GM23338 (cell line): ENCODE results near the gene STX16. TPM values are rescaled to one million over a fixed set of nuclear protein-coding genes. Genes with fewer than 3 reads are reported as not detected.
A peak's percentile ranks its signal among the peaks of the same experiment; 100 is the strongest.

ENCODE experiments used
- ATAC-seq: fragments of 200-7000 bp; cut with Tn5 transposase; 3 replicates; pipeline ENCODE4 v1.9.1; 2020
- DNase-seq: peaks from one replicate; pipeline ENCODE4 v3.0.0-alpha.2; 2015; ENCODE audit warnings: low spot score
- H2AFZ ChIP-seq: fragments of 200-600 bp; sonication (generic); 2 replicates; pipeline ENCODE4 v1.8.0; 2016; ENCODE audit warnings: antibody characterized with exemption, mild to moderate bottlenecking, moderate library complexity
- H3F3A ChIP-seq: fragments of 200-600 bp; sonication (generic); replicated peaks from 2 replicates; pipeline ENCODE4 v1.8.0; 2017; ENCODE audit warnings: antibody characterized with exemption, mixed run types, low read depth
- H3K27ac ChIP-seq: fragments of 200-600 bp; sonication (generic); 2 replicates; pipeline ENCODE4 v1.6.1; 2016; ENCODE audit warnings: low read depth
- H3K27me3 ChIP-seq: fragments of 200-600 bp; sonication (generic); 2 replicates; pipeline ENCODE4 v1.8.0; 2016; ENCODE audit warnings: mild to moderate bottlenecking, mixed run types, moderate library complexity; ENCODE audit not compliant: insufficient read depth
- H3K36me3 ChIP-seq: fragments of 200-600 bp; sonication (generic); 2 replicates; pipeline ENCODE4 v1.8.0; 2016; ENCODE audit warnings: mild to moderate bottlenecking; ENCODE audit not compliant: insufficient read depth
- H3K4me1 ChIP-seq: fragments of 200-600 bp; sonication (generic); 2 replicates; pipeline ENCODE4 v1.8.0; 2016; ENCODE audit warnings: mild to moderate bottlenecking, moderate library complexity; ENCODE audit not compliant: insufficient read depth
- H3K4me2 ChIP-seq: fragments of 200-600 bp; sonication (generic); 2 replicates; pipeline ENCODE4 v1.7.1; 2017; ENCODE audit warnings: mixed run types
- H3K4me3 ChIP-seq: fragments of 200-600 bp; sonication (generic); 2 replicates; pipeline ENCODE4 v1.6.1; 2016; ENCODE audit warnings: mixed run types
- H3K79me2 ChIP-seq: fragments of 200-600 bp; sonication (generic); replicated peaks from 2 replicates; pipeline ENCODE4 v1.8.0; 2017; ENCODE audit warnings: mild to moderate bottlenecking; ENCODE audit not compliant: insufficient read depth
- H3K9me2 ChIP-seq: fragments of 200-600 bp; sonication (generic); 2 replicates; pipeline ENCODE4 v1.8.0; 2017; ENCODE audit not compliant: insufficient read depth
- H4K20me1 ChIP-seq: fragments of 200-600 bp; sonication (generic); replicated peaks from 2 replicates; pipeline ENCODE4 v1.8.0; 2017; ENCODE audit warnings: mild to moderate bottlenecking; ENCODE audit not compliant: insufficient read depth
- H3K27ac Mint-ChIP-seq: 2 replicates; pipeline ENCODE4 v1.8.0; 2020; ENCODE audit warnings: inconsistent platforms, mild to moderate bottlenecking, moderate library complexity, mixed read lengths
- H3K27me3 Mint-ChIP-seq: 3 replicates; pipeline ENCODE4 v1.8.0; 2022; ENCODE audit warnings: low read depth, mild to moderate bottlenecking, moderate library complexity, mixed read lengths, inconsistent platforms; ENCODE audit not compliant: insufficient read depth, poor library complexity
- H3K36me3 Mint-ChIP-seq: 3 replicates; pipeline ENCODE4 v1.8.0; 2021; ENCODE audit warnings: low read depth, mild to moderate bottlenecking, inconsistent platforms, moderate library complexity, mixed read lengths
- H3K4me1 Mint-ChIP-seq: 3 replicates; pipeline ENCODE4 v1.8.0; 2020; ENCODE audit warnings: mild to moderate bottlenecking, inconsistent platforms, mixed read lengths
- H3K4me3 Mint-ChIP-seq: 3 replicates; pipeline ENCODE4 v1.8.0; 2021; ENCODE audit warnings: moderate library complexity, mild to moderate bottlenecking, inconsistent platforms, mixed read lengths
- H3K9me3 Mint-ChIP-seq: 3 replicates; pipeline ENCODE4 v1.8.0; 2020; ENCODE audit warnings: moderate library complexity, mild to moderate bottlenecking, inconsistent platforms, mixed read lengths
- CREB1 ChIP-seq: fragments of 250-450 bp; sonication (Bioruptor Pico); IDR thresholded peaks from 2 replicates; pipeline ENCODE4 v1.5.0; 2020; ENCODE audit warnings: low read depth, mild to moderate bottlenecking, moderate library complexity
- EZH2 ChIP-seq: fragments of 200-600 bp; sonication (generic); IDR thresholded peaks from one replicate; pipeline ENCODE4 v1.8.0; 2017; ENCODE audit warnings: antibody characterized with exemption, mild to moderate bottlenecking, low read depth; ENCODE audit not compliant: unreplicated experiment
- EZH2phosphoT487 ChIP-seq: fragments of 200-600 bp; sonication (generic); IDR thresholded peaks from one replicate; pipeline ENCODE4 v1.8.1; 2018; ENCODE audit warnings: antibody characterized with exemption; ENCODE audit not compliant: unreplicated experiment
- POLR2AphosphoS5 ChIP-seq: IDR thresholded peaks from 2 replicates; pipeline ENCODE4 v1.6.1; 2016; ENCODE audit warnings: antibody characterized with exemption, low read depth
- STAT1 ChIP-seq: IDR thresholded peaks from one replicate; pipeline ENCODE4 v1.6.1; 2016; ENCODE audit warnings: antibody characterized with exemption; ENCODE audit not compliant: unreplicated experiment
- ZNF114 ChIP-seq: fragments of 250-450 bp; sonication (Bioruptor Pico); IDR thresholded peaks from 2 replicates; pipeline ENCODE4 v1.5.0; 2020; ENCODE audit warnings: mild to moderate bottlenecking, moderate library complexity
- ZNF331 ChIP-seq: fragments of 250-450 bp; sonication (Bioruptor Pico); IDR thresholded peaks from 2 replicates; pipeline ENCODE4 v1.5.0; 2020; ENCODE audit warnings: low read depth, mild to moderate bottlenecking, moderate library complexity
- polyA plus RNA-seq: library from polyadenylated mRNA; unstranded; fragments of >200 nt; fragmentation: Nextera tagmentation; extraction: Ambion mirVana; gene quantifications from 2 replicates; pipeline ENCODE4 v1.2.1, GENCODE V29; 2016
- total RNA-seq: library from RNA; depleted of rRNA; stranded (reverse); fragments of >200 nt; shearing (Covaris generic); gene quantifications from 2 replicates; pipeline ENCODE4 v1.2.3, GENCODE V29; 2014
- TF ChIP-seq, protein P1 (sequence below): IDR thresholded peaks from one replicate; pipeline ENCODE4 v1.6.1; 2018; ENCODE audit warnings: antibody characterized with exemption; ENCODE audit not compliant: unreplicated experiment
- TF ChIP-seq, protein P2 (sequence below), 2 experiments: fragments of 200-600 bp in 1 of 2; sonication (generic) in 1 of 2; conservative IDR thresholded peaks; 2 replicates each; pipeline versions ENCODE4 v1.5.1 to v1.6.1; 2016 to 2017; ENCODE audit warnings: antibody characterized with exemption in 2 of 2, low read depth in 2 of 2, mild to moderate bottlenecking in 2 of 2, moderate library complexity in 1 of 2
- TF ChIP-seq, protein P3 (sequence below): IDR thresholded peaks from 2 replicates; pipeline ENCODE4 v1.6.1; 2016; ENCODE audit warnings: antibody characterized with exemption

Gene STX16
- total and polyA plus RNA-seq, 2 experiments from 2014 or later, result 31.2 to 70.5 TPM

DNA sequence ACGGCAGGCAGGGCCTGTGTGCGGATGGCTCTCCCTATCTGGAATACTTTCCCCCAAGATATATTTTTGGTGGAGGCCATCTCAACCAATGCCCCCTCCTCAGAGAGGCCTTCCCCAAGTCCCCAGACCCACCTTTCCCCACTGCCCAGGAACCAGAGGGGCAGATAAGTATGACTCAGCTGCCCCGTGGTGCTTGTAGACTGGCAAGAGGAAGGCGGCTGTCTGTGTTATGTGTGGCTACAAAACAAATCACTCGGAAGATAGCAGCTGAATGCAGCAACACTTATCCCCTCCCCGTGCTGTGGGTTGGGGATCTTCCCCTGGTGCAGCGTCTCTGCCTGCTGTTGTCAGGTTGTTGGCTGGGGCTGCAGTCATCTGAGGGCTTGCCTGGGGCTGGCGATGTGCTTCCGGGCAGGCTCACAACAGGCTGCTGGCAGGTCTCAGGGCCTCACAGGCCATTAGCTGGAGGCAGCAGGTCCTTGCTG, 48.6 kb downstream of the STX16 start (continued):
- TF ChIP-seq, protein P1, sequence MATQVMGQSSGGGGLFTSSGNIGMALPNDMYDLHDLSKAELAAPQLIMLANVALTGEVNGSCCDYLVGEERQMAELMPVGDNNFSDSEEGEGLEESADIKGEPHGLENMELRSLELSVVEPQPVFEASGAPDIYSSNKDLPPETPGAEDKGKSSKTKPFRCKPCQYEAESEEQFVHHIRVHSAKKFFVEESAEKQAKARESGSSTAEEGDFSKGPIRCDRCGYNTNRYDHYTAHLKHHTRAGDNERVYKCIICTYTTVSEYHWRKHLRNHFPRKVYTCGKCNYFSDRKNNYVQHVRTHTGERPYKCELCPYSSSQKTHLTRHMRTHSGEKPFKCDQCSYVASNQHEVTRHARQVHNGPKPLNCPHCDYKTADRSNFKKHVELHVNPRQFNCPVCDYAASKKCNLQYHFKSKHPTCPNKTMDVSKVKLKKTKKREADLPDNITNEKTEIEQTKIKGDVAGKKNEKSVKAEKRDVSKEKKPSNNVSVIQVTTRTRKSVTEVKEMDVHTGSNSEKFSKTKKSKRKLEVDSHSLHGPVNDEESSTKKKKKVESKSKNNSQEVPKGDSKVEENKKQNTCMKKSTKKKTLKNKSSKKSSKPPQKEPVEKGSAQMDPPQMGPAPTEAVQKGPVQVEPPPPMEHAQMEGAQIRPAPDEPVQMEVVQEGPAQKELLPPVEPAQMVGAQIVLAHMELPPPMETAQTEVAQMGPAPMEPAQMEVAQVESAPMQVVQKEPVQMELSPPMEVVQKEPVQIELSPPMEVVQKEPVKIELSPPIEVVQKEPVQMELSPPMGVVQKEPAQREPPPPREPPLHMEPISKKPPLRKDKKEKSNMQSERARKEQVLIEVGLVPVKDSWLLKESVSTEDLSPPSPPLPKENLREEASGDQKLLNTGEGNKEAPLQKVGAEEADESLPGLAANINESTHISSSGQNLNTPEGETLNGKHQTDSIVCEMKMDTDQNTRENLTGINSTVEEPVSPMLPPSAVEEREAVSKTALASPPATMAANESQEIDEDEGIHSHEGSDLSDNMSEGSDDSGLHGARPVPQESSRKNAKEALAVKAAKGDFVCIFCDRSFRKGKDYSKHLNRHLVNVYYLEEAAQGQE, result no peak
- TF ChIP-seq ZNF331 (CRISPR knock-in tag), result no peak
- no peak for TF ChIP-seq EZH2
- no peak for TF ChIP-seq POLR2AphosphoS5
- TF ChIP-seq STAT1, result no peak
- no peak for TF ChIP-seq ZNF114 (CRISPR knock-in tag)

DNA sequence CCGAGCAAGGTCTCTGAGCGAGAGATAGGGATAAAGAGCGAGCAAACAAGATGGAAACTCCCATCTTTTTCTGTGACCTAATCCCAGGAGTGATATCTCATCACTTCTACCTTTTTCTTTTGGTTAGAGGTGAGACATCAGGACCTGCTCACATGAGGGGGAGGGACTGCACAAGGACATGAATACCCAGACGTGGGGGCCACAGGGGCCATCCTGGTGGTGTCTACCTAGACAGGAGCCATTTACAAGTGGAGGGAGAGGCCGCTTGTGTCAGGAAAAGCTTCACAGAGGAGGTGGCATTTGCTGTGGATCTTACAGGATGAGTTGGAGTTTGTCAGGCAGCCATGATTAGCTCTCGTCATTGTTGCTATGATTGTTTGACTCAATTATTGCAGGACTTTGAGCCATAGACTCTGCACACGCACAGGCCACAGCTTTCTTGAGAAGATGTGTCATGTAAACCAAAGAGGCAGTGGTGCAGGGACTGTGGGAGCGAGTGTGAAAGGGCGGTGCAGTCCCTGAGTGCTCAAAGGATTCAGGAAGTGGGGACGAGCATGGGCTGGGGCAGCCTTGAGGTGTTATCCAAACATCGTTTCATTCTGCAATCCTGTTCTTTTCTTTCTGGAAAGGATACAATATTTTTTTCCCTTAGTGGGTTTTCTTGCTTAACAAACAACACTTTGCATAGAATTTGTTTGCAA, 49.2 kb downstream of the STX16 start:
- no peak overlapping the region; the same call in 2 of the 3 replicates for H3K4me3 Mint-ChIP-seq
- peaks cover 54% of the 10 kb centered on the region for H3K36me3 Mint-ChIP-seq
- Histone ChIP-seq H4K20me1 (no peaks in the 10 kb centered on the region), H3K9me2 (no peaks in the 10 kb centered on the region), H3K4me1 (peaks cover 3% of the 10 kb centered on the region), H3K4me3 (no peak overlapping the region), H3K36me3 (peaks cover 9% of the 10 kb centered on the region; the same call in 1 of the 2 replicates), H3K4me2 (no peak overlapping the region), H3K27ac (peak overlapping the region; percentile 55; the same call in 1 of the 2 replicates), H2AFZ (no peak overlapping the region), H3F3A (0 out of 2 replicates have a peak, but pooled peaks cover 4% of the 10 kb centered on the region), H3K79me2 (no peaks in the 10 kb centered on the region), H3K27me3 (no peaks in the 10 kb centered on the region)
- peaks cover 4% of the 10 kb centered on the region for H3K27me3 Mint-ChIP-seq
- ATAC-seq (no peak), DNase-seq (no peak)
- no peak overlapping the region for H3K27ac Mint-ChIP-seq
- peaks cover 19% of the 10 kb centered on the region for H3K4me1 Mint-ChIP-seq
- peaks cover 7% of the 10 kb centered on the region; the same call in 2 of the 3 replicates for H3K9me3 Mint-ChIP-seq
- TF ChIP-seq CREB1 (CRISPR knock-in tag) (no peak), ZNF114 (CRISPR knock-in tag) (no peak), ZNF331 (CRISPR knock-in tag) (no peak), EZH2phosphoT487 (no peak)
- TF ChIP-seq, protein P2, sequence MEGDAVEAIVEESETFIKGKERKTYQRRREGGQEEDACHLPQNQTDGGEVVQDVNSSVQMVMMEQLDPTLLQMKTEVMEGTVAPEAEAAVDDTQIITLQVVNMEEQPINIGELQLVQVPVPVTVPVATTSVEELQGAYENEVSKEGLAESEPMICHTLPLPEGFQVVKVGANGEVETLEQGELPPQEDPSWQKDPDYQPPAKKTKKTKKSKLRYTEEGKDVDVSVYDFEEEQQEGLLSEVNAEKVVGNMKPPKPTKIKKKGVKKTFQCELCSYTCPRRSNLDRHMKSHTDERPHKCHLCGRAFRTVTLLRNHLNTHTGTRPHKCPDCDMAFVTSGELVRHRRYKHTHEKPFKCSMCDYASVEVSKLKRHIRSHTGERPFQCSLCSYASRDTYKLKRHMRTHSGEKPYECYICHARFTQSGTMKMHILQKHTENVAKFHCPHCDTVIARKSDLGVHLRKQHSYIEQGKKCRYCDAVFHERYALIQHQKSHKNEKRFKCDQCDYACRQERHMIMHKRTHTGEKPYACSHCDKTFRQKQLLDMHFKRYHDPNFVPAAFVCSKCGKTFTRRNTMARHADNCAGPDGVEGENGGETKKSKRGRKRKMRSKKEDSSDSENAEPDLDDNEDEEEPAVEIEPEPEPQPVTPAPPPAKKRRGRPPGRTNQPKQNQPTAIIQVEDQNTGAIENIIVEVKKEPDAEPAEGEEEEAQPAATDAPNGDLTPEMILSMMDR (conservative IDR thresholded peaks at IDR 0.05; ENCODE audit: low read depth in 2 of 2), result no peak
- TF ChIP-seq, protein P1, result no peak
- TF ChIP-seq, protein P3, sequence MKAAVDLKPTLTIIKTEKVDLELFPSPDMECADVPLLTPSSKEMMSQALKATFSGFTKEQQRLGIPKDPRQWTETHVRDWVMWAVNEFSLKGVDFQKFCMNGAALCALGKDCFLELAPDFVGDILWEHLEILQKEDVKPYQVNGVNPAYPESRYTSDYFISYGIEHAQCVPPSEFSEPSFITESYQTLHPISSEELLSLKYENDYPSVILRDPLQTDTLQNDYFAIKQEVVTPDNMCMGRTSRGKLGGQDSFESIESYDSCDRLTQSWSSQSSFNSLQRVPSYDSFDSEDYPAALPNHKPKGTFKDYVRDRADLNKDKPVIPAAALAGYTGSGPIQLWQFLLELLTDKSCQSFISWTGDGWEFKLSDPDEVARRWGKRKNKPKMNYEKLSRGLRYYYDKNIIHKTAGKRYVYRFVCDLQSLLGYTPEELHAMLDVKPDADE, result no peak
